Lower lobe of right lung (tissue), 2 donors: ENCODE data around the gene NCKAP5. TPM values are rescaled to one million over a fixed set of nuclear protein-coding genes. Genes with fewer than 3 reads are reported as not detected.

ENCODE experiments used
- ATAC-seq, 2 donors: fragments of 200-7000 bp; cut with Tn5 transposase; one replicate each; pipeline ENCODE4 v1.9.1; 2020 to 2022; ENCODE audit warnings: mild to moderate bottlenecking in 2 of 2, moderate library complexity in 2 of 2
- DNase-seq: peaks from one replicate; pipeline ENCODE4 v3.0.0-alpha.2; 2020
- H3K27ac ChIP-seq: fragments of 200-600 bp; one replicate; pipeline ENCODE4 v1.8.0; 2022
- H3K27me3 ChIP-seq: fragments of 200-600 bp; one replicate; pipeline ENCODE4 v1.8.0; 2022; ENCODE audit warnings: low read depth
- H3K36me3 ChIP-seq: fragments of 200-600 bp; one replicate; pipeline ENCODE4 v1.8.0; 2022; ENCODE audit warnings: mild to moderate bottlenecking
- H3K4me1 ChIP-seq: fragments of 200-600 bp; one replicate; pipeline ENCODE4 v1.8.0; 2022
- H3K4me3 ChIP-seq: fragments of 200-600 bp; one replicate; pipeline ENCODE4 v1.8.0; 2022; ENCODE audit warnings: mild to moderate bottlenecking
- H3K9me3 ChIP-seq: fragments of 200-600 bp; one replicate; pipeline ENCODE4 v1.8.0; 2022
- CTCF ChIP-seq: fragments of 200-600 bp; IDR thresholded peaks from one replicate; pipeline ENCODE4 v1.8.0; 2022; ENCODE audit warnings: antibody characterized with exemption, mild to moderate bottlenecking
- intact Hi-C: fragments of 100-400 bp; cut with DNase I; formaldehyde crosslinking; loops from one replicate; pipeline ENCODE4 v1.11.0; 2022
- total RNA-seq: library from RNA; stranded (reverse); fragmentation: NEBNext Ultra II Directional; extraction: Animal tissue kit (Norgen Biotek cat#: 25700); gene quantifications from one replicate; pipeline ENCODE4 v1.2.1, GENCODE V29; 2021
- donor health status: DM: no; HTN: yes; CAD: no; lungs with severe emphysema.

NCKAP5 gene
- total RNA-seq, 1 donor from 2014 or later = 34.6 TPM

- intact Hi-C loops = no loop called here
- no peak for TF ChIP-seq CTCF
- no peaks in the 10 kb centered on the region for H3K4me1 ChIP-seq
These were observed 429.6 kb downstream of the NCKAP5 start for GRCh38 chr2:133138693-133139092.

GRCh38 chr2:133135035-133135654 is 433.1 kb downstream of the NCKAP5 start:
- Histone ChIP-seq H3K4me3 (no peak overlapping the region), H3K27me3 (no peaks in the 10 kb centered on the region), H3K36me3 (no peaks in the 10 kb centered on the region), H3K4me1 (no peaks in the 10 kb centered on the region), H3K27ac (no peak overlapping the region), H3K9me3 (no peaks in the 10 kb centered on the region)
- intact Hi-C loops = no loop called here
- TF ChIP-seq CTCF = no peak
- no peak for DNase-seq
- ATAC-seq = no peak

More at GRCh38 chr2:133138693-133139092, 429.6 kb downstream of the NCKAP5 start:
- DNase-seq (no peak), ATAC-seq (peak in 1 of 2 donors; percentile 23)
- H3K4me3 ChIP-seq = no peak overlapping the region
- no peaks in the 10 kb centered on the region for H3K36me3 ChIP-seq
- H3K9me3 ChIP-seq = no peaks in the 10 kb centered on the region
- H3K27ac ChIP-seq = no peak overlapping the region
- no peaks in the 10 kb centered on the region for H3K27me3 ChIP-seq

GRCh38 chr2:133130548-133131246 is 437.6 kb downstream of the NCKAP5 start:
- H3K9me3 ChIP-seq = no peaks in the 10 kb centered on the region
- H3K4me3 ChIP-seq = no peak overlapping the region
- no peaks in the 10 kb centered on the region for H3K27me3 ChIP-seq
- TF ChIP-seq CTCF = no peak
- intact Hi-C loops = no loop called here
- ATAC-seq (no peak), DNase-seq (no peak)
- no peaks in the 10 kb centered on the region for H3K4me1 ChIP-seq
- H3K36me3 ChIP-seq = peaks cover 6% of the 10 kb centered on the region
- no peak overlapping the region for H3K27ac ChIP-seq

GRCh38 chr2:133124446-133124845 is 443.8 kb downstream of the NCKAP5 start:
- no peaks in the 10 kb centered on the region for H3K27me3 ChIP-seq
- H3K4me3 ChIP-seq = no peak overlapping the region
- no peak for ATAC-seq
- no peak for DNase-seq
- no peaks in the 10 kb centered on the region for H3K9me3 ChIP-seq
- intact Hi-C loops = no loop called here
- no peaks in the 10 kb centered on the region for H3K4me1 ChIP-seq
- TF ChIP-seq CTCF = no peak
- H3K27ac ChIP-seq = no peak overlapping the region
- peaks cover 2% of the 10 kb centered on the region for H3K36me3 ChIP-seq

GRCh38 chr2:133123904-133124303 is 444.4 kb downstream of the NCKAP5 start:
- Histone ChIP-seq H3K9me3 (no peaks in the 10 kb centered on the region), H3K27me3 (no peaks in the 10 kb centered on the region), H3K4me1 (no peaks in the 10 kb centered on the region), H3K27ac (no peak overlapping the region), H3K4me3 (no peak overlapping the region), H3K36me3 (no peaks in the 10 kb centered on the region)
- ATAC-seq (no peak), DNase-seq (no peak)
- intact Hi-C loops = no loop called here
- no peak for TF ChIP-seq CTCF
